ENCODE measurements around the gene ERC2.

DNA sequence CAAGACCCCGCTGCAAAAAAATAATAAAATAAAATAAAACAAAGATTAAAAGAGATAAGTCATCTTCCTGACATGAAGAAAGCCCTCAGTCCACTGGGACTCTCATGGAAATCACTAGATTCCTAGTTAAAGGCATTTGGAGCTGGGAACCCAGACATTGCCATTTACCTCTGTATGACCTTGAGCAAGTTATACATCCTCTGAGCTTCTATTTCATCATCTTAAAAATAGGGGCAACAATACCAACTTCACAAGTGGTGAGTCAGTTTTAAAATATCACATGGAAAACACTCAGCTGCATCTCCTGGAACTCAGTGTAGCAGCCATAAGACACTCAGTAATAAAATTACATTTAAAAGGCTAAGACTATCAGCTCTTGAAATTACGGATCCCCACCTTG is 334.8 kb downstream of the ERC2 start:
- TF ChIP-seq, protein P1, sequence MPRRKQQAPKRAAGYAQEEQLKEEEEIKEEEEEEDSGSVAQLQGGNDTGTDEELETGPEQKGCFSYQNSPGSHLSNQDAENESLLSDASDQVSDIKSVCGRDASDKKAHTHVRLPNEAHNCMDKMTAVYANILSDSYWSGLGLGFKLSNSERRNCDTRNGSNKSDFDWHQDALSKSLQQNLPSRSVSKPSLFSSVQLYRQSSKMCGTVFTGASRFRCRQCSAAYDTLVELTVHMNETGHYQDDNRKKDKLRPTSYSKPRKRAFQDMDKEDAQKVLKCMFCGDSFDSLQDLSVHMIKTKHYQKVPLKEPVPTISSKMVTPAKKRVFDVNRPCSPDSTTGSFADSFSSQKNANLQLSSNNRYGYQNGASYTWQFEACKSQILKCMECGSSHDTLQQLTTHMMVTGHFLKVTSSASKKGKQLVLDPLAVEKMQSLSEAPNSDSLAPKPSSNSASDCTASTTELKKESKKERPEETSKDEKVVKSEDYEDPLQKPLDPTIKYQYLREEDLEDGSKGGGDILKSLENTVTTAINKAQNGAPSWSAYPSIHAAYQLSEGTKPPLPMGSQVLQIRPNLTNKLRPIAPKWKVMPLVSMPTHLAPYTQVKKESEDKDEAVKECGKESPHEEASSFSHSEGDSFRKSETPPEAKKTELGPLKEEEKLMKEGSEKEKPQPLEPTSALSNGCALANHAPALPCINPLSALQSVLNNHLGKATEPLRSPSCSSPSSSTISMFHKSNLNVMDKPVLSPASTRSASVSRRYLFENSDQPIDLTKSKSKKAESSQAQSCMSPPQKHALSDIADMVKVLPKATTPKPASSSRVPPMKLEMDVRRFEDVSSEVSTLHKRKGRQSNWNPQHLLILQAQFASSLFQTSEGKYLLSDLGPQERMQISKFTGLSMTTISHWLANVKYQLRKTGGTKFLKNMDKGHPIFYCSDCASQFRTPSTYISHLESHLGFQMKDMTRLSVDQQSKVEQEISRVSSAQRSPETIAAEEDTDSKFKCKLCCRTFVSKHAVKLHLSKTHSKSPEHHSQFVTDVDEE (CRISPR knock-in tag; IDR thresholded peaks at IDR 0.05) = no peak
- TF ChIP-seq OSR1 (CRISPR knock-in tag; IDR thresholded peaks at IDR 0.05) = no peak
- no peak for TF ChIP-seq ZNF8 (CRISPR knock-in tag; IDR thresholded peaks at IDR 0.05)
- TF ChIP-seq, protein P2, sequence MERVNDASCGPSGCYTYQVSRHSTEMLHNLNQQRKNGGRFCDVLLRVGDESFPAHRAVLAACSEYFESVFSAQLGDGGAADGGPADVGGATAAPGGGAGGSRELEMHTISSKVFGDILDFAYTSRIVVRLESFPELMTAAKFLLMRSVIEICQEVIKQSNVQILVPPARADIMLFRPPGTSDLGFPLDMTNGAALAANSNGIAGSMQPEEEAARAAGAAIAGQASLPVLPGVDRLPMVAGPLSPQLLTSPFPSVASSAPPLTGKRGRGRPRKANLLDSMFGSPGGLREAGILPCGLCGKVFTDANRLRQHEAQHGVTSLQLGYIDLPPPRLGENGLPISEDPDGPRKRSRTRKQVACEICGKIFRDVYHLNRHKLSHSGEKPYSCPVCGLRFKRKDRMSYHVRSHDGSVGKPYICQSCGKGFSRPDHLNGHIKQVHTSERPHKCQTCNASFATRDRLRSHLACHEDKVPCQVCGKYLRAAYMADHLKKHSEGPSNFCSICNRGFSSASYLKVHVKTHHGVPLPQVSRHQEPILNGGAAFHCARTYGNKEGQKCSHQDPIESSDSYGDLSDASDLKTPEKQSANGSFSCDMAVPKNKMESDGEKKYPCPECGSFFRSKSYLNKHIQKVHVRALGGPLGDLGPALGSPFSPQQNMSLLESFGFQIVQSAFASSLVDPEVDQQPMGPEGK (CRISPR knock-in tag; IDR thresholded peaks at IDR 0.05; ENCODE audit: borderline replicate concordance) = no peak
- TF ChIP-seq ISL1 (CRISPR knock-in tag; IDR thresholded peaks at IDR 0.05) = peak; percentile 43; the same call in 1 of the 2 replicates
- TF ChIP-seq ZFP30 (CRISPR knock-in tag; IDR thresholded peaks at IDR 0.05) = no peak
- no peak for TF ChIP-seq ZFP3 (CRISPR knock-in tag; IDR thresholded peaks at IDR 0.05)
- TF ChIP-seq SNAI2 (CRISPR knock-in tag; IDR thresholded peaks at IDR 0.05) = no peak
- TF ChIP-seq RARB (CRISPR knock-in tag; IDR thresholded peaks at IDR 0.05) = no peak
- no peak for TF ChIP-seq TOX (CRISPR knock-in tag; IDR thresholded peaks at IDR 0.05; ENCODE audit: borderline replicate concordance)
- no peak for TF ChIP-seq ESRRG (CRISPR knock-in tag; IDR thresholded peaks at IDR 0.05)
- no peak for TF ChIP-seq CSDC2 (CRISPR knock-in tag; IDR thresholded peaks at IDR 0.05)

All from SK-N-SH treated with all-trans-retinoic acid at 6 μM for 48 hours (cell line).